Endothelial cell (in vitro differentiated cells): Measurements from ENCODE around the gene IZUMO1. TPM values are rescaled to one million over a fixed set of nuclear protein-coding genes. Genes with fewer than 3 reads are reported as not detected.
A peak's percentile ranks its signal among the peaks of the same experiment; 100 is the strongest.
"Not testable (repeated sequence)": the region's sequence is repeated elsewhere in the genome, so short reads cannot be mapped to it uniquely, and the experiment has no call there.

ENCODE experiments used
- DNase-seq: peaks from one replicate; pipeline ENCODE4 v3.0.0; 2021; ENCODE audit warnings: low spot score
- H3K27ac Mint-ChIP-seq: one replicate; pipeline ENCODE4 v1.8.0; 2021; ENCODE audit warnings: mixed read lengths, inconsistent platforms; ENCODE audit not compliant: unreplicated experiment
- H3K27me3 Mint-ChIP-seq: one replicate; pipeline ENCODE4 v1.8.0; 2021; ENCODE audit warnings: mild to moderate bottlenecking, moderate library complexity, mixed read lengths, inconsistent platforms; ENCODE audit not compliant: unreplicated experiment
- H3K36me3 Mint-ChIP-seq: one replicate; pipeline ENCODE4 v1.8.0; 2021; ENCODE audit warnings: mild to moderate bottlenecking, low read depth, mixed read lengths, inconsistent platforms; ENCODE audit not compliant: unreplicated experiment
- H3K4me1 Mint-ChIP-seq: one replicate; pipeline ENCODE4 v1.8.0; 2021; ENCODE audit warnings: mild to moderate bottlenecking, mixed read lengths, inconsistent platforms; ENCODE audit not compliant: unreplicated experiment
- H3K4me3 Mint-ChIP-seq: one replicate; pipeline ENCODE4 v1.8.0; 2021; ENCODE audit warnings: mild to moderate bottlenecking, mixed read lengths, inconsistent platforms; ENCODE audit not compliant: unreplicated experiment
- H3K9me3 Mint-ChIP-seq: one replicate; pipeline ENCODE4 v1.8.0; 2021; ENCODE audit warnings: mixed read lengths, inconsistent platforms; ENCODE audit not compliant: unreplicated experiment
- CTCF ChIP-seq: fragments of 200-600 bp; sonication (generic); IDR thresholded peaks from one replicate; pipeline ENCODE4 v1.5.0; 2021; ENCODE audit warnings: antibody characterized with exemption; ENCODE audit not compliant: unreplicated experiment
- total RNA-seq: library from RNA; stranded (reverse); fragmentation: NEBNext Ultra II Directional; extraction: Animal tissue kit (Norgen Biotek cat#: 25700); gene quantifications from one replicate; pipeline ENCODE4 v1.2.1, GENCODE V29; 2021; ENCODE audit not compliant: unreplicated experiment

The IZUMO1 gene
- total RNA-seq, 1 donor from 2014 or later = 3.3 TPM

- no peak for DNase-seq
- no peak for TF ChIP-seq CTCF
- Mint-ChIP-seq H3K4me3 (peak overlapping the region; percentile 67), H3K36me3 (no peaks in the 10 kb centered on the region), H3K4me1 (no peaks in the 10 kb centered on the region), H3K27me3 (peaks cover 6% of the 10 kb centered on the region), H3K27ac (no peak overlapping the region), H3K9me3 (no peaks in the 10 kb centered on the region)
Observed at GRCh38 chr19:48772503-48772953, 25.8 kb upstream of the IZUMO1 start.

- H3K27ac Mint-ChIP-seq = no peak overlapping the region
- H3K4me1 Mint-ChIP-seq = no peaks in the 10 kb centered on the region
- no peak overlapping the region for H3K4me3 Mint-ChIP-seq
- H3K36me3 Mint-ChIP-seq = no peaks in the 10 kb centered on the region
- H3K27me3 Mint-ChIP-seq = peaks cover 7% of the 10 kb centered on the region
- H3K9me3 Mint-ChIP-seq = no peaks in the 10 kb centered on the region
- TF ChIP-seq CTCF = no peak
- DNase-seq = no peak
Observed at GRCh38 chr19:48770734-48771472, 24.2 kb upstream of the IZUMO1 start.

- H3K27ac Mint-ChIP-seq = no peak overlapping the region
Observed at GRCh38 chr19:48770266-48770665, 23.6 kb upstream of the IZUMO1 start.

GRCh38 chr19:48768994-48769713, 22.4 kb upstream of the IZUMO1 start:
- Mint-ChIP-seq H3K4me3 (no peak overlapping the region), H3K36me3 (no peaks in the 10 kb centered on the region), H3K27ac (no peak overlapping the region)

More at GRCh38 chr19:48770266-48770665, 23.6 kb upstream of the IZUMO1 start:
- TF ChIP-seq CTCF = no peak
- no peak for DNase-seq
- Mint-ChIP-seq H3K4me1 (no peaks in the 10 kb centered on the region), H3K36me3 (no peaks in the 10 kb centered on the region), H3K9me3 (no peaks in the 10 kb centered on the region), H3K27me3 (peaks cover 7% of the 10 kb centered on the region), H3K4me3 (no peak overlapping the region)

GRCh38 chr19:48768171-48768753, 21.6 kb upstream of the IZUMO1 start:
- not testable (repeated sequence) for H3K36me3 Mint-ChIP-seq, H3K4me3 Mint-ChIP-seq, H3K4me1 Mint-ChIP-seq, DNase-seq, H3K9me3 Mint-ChIP-seq
- H3K27me3 Mint-ChIP-seq = peaks cover 12% of the 10 kb centered on the region
- H3K27ac Mint-ChIP-seq = peak overlapping the region; percentile 45

More at GRCh38 chr19:48768994-48769713, 22.4 kb upstream of the IZUMO1 start:
- Mint-ChIP-seq H3K9me3 (no peaks in the 10 kb centered on the region), H3K4me1 (no peaks in the 10 kb centered on the region), H3K27me3 (peaks cover 12% of the 10 kb centered on the region)
- no peak for DNase-seq
- TF ChIP-seq CTCF = no peak

- H3K36me3 Mint-ChIP-seq, H3K9me3 Mint-ChIP-seq, H3K4me1 Mint-ChIP-seq, H3K27ac Mint-ChIP-seq, H3K4me3 Mint-ChIP-seq, DNase-seq: not testable (repeated sequence)
- peaks cover 13% of the 10 kb centered on the region for H3K27me3 Mint-ChIP-seq
Observed at GRCh38 chr19:48765816-48766215, 19.1 kb upstream of the IZUMO1 start.
